HG03520 (cell line): ENCODE results near the gene DSG2.

ENCODE experiments used
- ATAC-seq: cut with Tn5 transposase; IDR thresholded peaks from one replicate; pipeline ENCODE4 v1.9.1; 2021; ENCODE audit warnings: mild to moderate bottlenecking, moderate library complexity; ENCODE audit not compliant: unreplicated experiment

DSG2 gene

GRCh38 chr18:31583185-31583854 lies 85.3 kb downstream of the DSG2 start:
- no peak for ATAC-seq

- ATAC-seq, result no peak
Observed at GRCh38 chr18:31585991-31586390, 88.0 kb downstream of the DSG2 start.

GRCh38 chr18:31586616-31587015 lies 88.6 kb downstream of the DSG2 start:
- no peak for ATAC-seq

DNA sequence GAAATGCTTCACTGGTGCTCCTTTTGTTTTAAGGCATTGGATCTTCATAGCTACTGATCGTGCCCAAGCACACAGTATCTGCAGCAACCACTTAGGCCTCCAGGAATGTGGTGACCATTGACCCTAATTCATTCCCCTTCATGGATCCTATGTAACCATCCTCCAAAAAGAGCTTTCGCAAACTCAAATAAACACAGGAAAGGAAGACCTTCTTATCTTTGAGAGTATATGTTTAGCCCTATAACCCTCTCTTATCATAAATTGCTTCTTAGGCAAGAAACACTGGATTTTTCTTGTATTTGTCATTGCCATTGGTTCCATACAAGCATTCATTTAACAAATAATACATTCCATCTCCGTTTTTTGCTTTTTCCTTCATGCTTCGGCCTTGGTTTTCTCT lies 89.6 kb downstream of the DSG2 start:
- no peak for ATAC-seq

DNA sequence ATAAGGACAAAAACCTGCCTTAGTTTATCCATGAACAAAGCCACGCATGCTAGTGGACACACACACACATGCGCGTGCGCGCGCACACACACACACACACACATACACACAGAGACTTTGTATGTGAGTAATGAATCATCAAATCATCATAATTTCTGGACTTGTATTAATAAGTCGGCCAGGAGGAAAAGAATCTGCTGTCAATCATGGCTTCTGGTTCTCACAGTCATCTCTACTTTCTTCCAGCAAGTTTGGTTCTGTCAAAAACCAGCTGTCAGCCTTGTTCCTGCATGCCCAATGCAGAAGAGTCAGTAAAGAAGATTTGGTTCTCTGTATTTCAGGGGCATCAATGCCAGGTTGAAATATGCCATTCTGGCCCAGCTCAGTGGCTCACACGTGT lies 92.6 kb downstream of the DSG2 start:
- no peak for ATAC-seq

DNA sequence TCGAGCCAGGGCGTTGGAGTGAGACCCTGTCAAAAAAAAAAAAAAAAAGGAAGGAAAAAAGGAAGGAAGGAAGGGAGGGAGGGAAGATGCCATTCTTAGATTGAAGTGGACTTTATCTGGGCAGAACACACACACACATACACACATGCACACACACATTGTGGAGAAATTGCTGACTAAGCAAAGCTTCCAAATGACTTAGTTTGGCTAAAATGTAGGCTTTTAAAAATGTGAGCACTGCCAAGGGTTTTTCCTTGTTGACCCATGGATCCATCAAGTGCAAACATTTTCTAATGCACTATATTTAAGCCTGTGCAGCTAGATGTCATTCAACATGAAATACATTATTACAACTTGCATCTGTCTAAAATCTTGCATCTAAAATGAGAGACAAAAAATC lies 93.1 kb downstream of the DSG2 start:
- ATAC-seq, result no peak

DNA sequence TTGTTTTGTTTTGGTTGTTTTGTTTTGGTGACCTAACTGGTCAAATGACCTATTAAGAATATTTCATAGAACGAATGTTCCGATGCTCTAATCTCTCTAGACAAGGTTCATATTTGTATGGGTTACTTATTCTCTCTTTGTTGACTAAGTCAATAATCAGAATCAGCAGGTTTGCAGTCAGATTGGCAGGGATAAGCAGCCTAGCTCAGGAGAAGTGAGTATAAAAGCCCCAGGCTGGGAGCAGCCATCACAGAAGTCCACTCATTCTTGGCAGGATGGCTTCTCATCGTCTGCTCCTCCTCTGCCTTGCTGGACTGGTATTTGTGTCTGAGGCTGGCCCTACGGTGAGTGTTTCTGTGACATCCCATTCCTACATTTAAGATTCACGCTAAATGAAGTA lies 93.7 kb downstream of the DSG2 start, which contains the start of gene TTR:
Gene TTR, plus strand, starts transcription at position 250 of the 400 bp plus-strand sequence. Its CDS starts 26 bp downstream, at position 276.
- no peak for ATAC-seq

DNA sequence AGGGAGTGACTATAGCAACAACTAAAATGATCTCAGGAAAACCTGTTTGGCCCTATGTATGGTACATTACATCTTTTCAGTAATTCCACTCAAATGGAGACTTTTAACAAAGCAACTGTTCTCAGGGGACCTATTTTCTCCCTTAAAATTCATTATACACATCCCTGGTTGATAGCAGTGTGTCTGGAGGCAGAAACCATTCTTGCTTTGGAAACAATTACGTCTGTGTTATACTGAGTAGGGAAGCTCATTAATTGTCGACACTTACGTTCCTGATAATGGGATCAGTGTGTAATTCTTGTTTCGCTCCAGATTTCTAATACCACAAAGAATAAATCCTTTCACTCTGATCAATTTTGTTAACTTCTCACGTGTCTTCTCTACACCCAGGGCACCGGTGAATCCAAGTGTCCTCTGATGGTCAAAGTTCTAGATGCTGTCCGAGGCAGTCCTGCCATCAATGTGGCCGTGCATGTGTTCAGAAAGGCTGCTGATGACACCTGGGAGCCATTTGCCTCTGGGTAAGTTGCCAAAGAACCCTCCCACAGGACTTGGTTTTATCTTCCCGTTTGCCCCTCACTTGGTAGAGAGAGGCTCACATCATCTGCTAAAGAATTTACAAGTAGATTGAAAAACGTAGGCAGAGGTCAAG lies 94.7 kb downstream of the DSG2 start:
- no peak for ATAC-seq

DNA sequence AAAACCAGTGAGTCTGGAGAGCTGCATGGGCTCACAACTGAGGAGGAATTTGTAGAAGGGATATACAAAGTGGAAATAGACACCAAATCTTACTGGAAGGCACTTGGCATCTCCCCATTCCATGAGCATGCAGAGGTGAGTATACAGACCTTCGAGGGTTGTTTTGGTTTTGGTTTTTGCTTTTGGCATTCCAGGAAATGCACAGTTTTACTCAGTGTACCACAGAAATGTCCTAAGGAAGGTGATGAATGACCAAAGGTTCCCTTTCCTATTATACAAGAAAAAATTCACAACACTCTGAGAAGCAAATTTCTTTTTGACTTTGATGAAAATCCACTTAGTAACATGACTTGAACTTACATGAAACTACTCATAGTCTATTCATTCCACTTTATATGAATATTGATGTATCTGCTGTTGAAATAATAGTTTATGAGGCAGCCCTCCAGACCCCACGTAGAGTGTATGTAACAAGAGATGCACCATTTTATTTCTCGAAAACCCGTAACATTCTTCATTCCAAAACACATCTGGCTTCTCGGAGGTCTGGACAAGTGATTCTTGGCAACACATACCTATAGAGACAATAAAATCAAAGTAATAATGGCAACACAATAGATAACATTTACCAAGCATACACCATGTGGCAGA lies 97.3 kb downstream of the DSG2 start:
- no peak for ATAC-seq

DNA sequence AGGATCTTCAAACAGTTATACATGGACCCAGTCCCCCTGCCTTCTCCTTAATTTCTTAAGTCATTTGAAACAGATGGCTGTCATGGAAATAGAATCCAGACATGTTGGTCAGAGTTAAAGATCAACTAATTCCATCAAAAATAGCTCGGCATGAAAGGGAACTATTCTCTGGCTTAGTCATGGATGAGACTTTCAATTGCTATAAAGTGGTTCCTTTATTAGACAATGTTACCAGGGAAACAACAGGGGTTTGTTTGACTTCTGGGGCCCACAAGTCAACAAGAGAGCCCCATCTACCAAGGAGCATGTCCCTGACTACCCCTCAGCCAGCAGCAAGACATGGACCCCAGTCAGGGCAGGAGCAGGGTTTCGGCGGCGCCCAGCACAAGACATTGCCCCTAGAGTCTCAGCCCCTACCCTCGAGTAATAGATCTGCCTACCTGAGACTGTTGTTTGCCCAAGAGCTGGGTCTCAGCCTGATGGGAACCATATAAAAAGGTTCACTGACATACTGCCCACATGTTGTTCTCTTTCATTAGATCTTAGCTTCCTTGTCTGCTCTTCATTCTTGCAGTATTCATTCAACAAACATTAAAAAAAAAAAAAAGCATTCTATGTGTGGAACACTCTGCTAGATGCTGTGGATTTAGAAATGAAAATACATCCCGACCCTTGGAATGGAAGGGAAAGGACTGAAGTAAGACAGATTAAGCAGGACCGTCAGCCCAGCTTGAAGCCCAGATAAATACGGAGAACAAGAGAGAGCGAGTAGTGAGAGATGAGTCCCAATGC lies 98.3 kb downstream of the DSG2 start:
- ATAC-seq, result no peak

- ATAC-seq, result no peak
Observed at GRCh38 chr18:31598021-31598805, 100.2 kb downstream of the DSG2 start.
